Esophagus muscularis mucosa (tissue), 4 donors: Measurements from ENCODE around the gene KIFAP3.

ENCODE experiments used
- CTCF ChIP-seq, 3 experiments: fragments of 200-600 bp in 2 of 3; fragments of 450-650 bp in 1 of 3; sonication (generic) in 2 of 3; IDR thresholded peaks; one replicate each; pipeline ENCODE4 v1.5.1; 2017 to 2019; ENCODE audit warnings: antibody characterized with exemption in 3 of 3, mild to moderate bottlenecking in 2 of 3, moderate library complexity in 1 of 3
- EP300 ChIP-seq: sonication (generic); formaldehyde crosslinking; IDR thresholded peaks from one replicate; pipeline ENCODE4 v1.6.1; 2017; ENCODE audit warnings: antibody characterized with exemption
- POLR2A ChIP-seq: fragments of 450-650 bp; IDR thresholded peaks from one replicate; pipeline ENCODE4 v1.6.1; 2017; ENCODE audit warnings: antibody characterized with exemption, moderate library complexity, mild to moderate bottlenecking, low read depth
- POLR2AphosphoS5 ChIP-seq, 2 donors: sonication (generic); formaldehyde crosslinking; IDR thresholded peaks; one replicate each; pipeline ENCODE4 v1.6.1; 2017; ENCODE audit warnings: antibody characterized with exemption in 2 of 2

DNA sequence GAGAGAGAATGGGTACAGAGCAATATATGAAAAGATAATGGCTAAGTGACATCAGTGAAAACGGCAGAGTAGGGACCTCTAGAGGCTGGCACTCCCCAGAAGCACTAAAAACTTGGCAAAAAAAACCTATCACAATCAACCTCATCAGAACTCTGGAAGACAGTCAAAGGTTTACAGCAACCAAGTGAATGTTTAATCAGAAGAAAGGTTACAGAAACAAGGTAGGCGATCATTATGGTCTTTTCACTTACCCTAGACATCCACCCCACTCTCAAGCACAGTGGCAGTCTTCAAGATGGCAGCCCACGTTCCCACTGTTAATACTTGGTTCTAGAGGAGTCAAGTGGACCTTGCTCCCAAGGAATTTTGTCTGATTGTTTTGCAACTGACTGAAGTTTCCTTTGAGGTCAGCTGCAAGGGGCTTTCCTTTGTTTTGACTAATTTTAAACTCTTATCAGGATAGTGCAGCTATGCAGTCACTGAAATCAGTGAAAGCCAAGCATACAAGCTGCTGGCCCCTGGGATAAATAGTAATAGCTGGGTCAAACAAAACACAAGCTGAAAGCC is 7.2 kb downstream of the KIFAP3 start:
- TF ChIP-seq POLR2A, result no peak
- TF ChIP-seq CTCF (IDR thresholded peaks at IDR 0.05), result no peak
- TF ChIP-seq EP300, result no peak
- no peak for TF ChIP-seq POLR2AphosphoS5 (IDR thresholded peaks at IDR 0.05)
